HUES6 (cell line): ENCODE data around the gene PCDH12.

Experiments used
- H3K27ac ChIP-seq: 2 replicates; pipeline ENCODE4 v1.7.0; 2013; ENCODE audit warnings: low read depth, mild to moderate bottlenecking, low read length, inconsistent platforms
- H3K27me3 ChIP-seq: 2 replicates; pipeline ENCODE4 v1.6.1; 2013; ENCODE audit warnings: low read length; ENCODE audit not compliant: control insufficient read depth, insufficient read depth
- H3K36me3 ChIP-seq: 2 replicates; pipeline ENCODE4 v1.6.1; 2013; ENCODE audit warnings: low read length; ENCODE audit not compliant: control insufficient read depth, insufficient read depth
- H3K4me1 ChIP-seq: 2 replicates; pipeline ENCODE4 v1.6.1; 2013; ENCODE audit warnings: low read length; ENCODE audit not compliant: control insufficient read depth, insufficient read depth
- H3K4me3 ChIP-seq: 2 replicates; pipeline ENCODE4 v1.5.1; 2013; ENCODE audit warnings: low read depth, low read length
- H3K9ac ChIP-seq: one replicate; pipeline ENCODE4 v1.6.1; 2013; ENCODE audit warnings: mild to moderate bottlenecking, low read length
- H3K9me3 ChIP-seq: 2 replicates; pipeline ENCODE4 v1.6.1; 2013; ENCODE audit warnings: low read depth, low read length; ENCODE audit not compliant: control insufficient read depth, insufficient read depth

The PCDH12 gene

DNA sequence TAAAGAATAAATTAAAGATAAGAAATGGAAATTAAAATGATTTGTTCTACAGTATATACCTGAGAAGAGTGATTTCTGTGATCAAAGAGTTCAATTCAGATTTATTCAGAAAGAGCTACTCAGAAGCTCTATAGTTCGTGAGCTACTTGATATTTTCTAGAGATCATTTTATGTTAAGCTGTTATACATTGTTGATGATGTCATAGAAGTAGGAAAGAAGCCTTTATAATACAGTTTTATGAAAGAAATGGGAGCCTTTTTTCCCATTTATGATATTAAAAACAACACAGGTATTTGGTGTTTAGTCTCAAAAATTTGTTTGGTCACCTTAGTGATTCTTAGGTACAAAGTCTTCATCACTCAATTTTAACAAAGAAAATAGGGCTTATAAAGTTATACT is 31.7 kb upstream of the PCDH12 start:
- Histone ChIP-seq H3K9ac (no peak overlapping the region), H3K4me3 (no peak overlapping the region), H3K27ac (no peak overlapping the region), H3K36me3 (peaks cover 66% of the 10 kb centered on the region), H3K27me3 (no peaks in the 10 kb centered on the region), H3K9me3 (no peaks in the 10 kb centered on the region), H3K4me1 (no peaks in the 10 kb centered on the region)

DNA sequence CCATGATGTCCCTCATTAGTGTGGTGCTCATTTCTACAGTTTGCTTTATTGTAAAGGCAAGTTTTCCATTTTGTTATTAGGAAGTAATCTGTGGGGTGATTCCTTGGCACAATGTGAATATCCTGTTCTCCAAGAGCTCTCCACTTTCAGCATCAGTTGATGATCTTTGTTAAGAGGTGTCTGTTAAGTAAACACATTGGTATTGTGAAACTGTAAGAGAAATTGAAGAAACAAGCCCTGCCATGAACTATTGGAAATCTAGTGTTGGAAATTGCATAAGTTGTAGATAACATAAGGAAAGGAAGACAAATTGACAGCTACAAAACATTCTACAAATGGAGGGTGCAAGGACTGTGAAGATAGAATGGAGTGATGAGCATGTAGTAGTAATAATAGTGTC is 28.1 kb upstream of the PCDH12 start:
- no peaks in the 10 kb centered on the region for H3K4me1 ChIP-seq
- no peaks in the 10 kb centered on the region for H3K9me3 ChIP-seq
- H3K27ac ChIP-seq, result no peak overlapping the region
- H3K36me3 ChIP-seq, result peaks cover 72% of the 10 kb centered on the region
- no peak overlapping the region for H3K9ac ChIP-seq
- H3K4me3 ChIP-seq, result no peak overlapping the region
- no peaks in the 10 kb centered on the region for H3K27me3 ChIP-seq

DNA sequence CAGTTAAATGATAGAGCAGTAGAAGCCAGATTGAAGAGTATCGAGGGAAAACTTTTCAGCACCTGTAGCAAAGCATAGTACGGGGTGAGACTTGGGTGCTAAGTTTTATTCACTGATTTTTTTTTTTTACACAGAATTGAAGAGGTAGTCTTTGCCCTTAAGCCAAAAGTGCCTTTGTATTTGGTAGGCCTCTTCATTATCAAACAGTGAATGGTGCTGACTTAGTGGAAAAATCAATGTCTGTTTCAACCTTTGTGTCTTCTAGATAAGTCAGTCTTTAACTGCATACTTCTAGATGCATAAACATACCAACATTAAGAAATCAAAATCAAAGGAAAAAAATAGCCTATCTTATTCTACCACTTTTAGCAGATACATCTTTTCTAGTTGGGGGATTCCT is 24.6 kb upstream of the PCDH12 start:
- peaks cover 86% of the 10 kb centered on the region for H3K36me3 ChIP-seq
- no peak overlapping the region for H3K4me3 ChIP-seq
- no peaks in the 10 kb centered on the region for H3K9me3 ChIP-seq
- no peaks in the 10 kb centered on the region for H3K27me3 ChIP-seq
- H3K9ac ChIP-seq, result no peak overlapping the region
- H3K27ac ChIP-seq, result no peak overlapping the region
- H3K4me1 ChIP-seq, result no peaks in the 10 kb centered on the region

DNA sequence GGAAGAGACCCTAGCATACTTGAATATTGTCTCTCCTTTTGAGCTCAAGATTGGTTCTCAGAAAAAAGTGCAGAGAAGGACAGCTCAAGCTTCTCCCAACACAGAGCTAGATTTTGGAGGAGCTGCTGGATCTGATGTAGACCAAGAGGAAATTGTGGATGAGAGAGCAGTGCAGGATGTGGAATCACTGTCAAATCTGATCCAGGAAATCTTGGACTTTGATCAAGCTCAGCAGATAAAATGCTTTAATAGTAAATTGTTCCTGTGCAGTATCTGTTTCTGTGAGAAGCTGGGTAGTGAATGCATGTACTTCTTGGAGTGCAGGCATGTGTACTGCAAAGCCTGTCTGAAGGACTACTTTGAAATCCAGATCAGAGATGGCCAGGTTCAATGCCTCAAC is 20.4 kb upstream of the PCDH12 start:
- no peaks in the 10 kb centered on the region for H3K4me1 ChIP-seq
- no peaks in the 10 kb centered on the region for H3K27me3 ChIP-seq
- no peak overlapping the region for H3K9ac ChIP-seq
- H3K27ac ChIP-seq, result no peak overlapping the region
- H3K36me3 ChIP-seq, result peaks cover 79% of the 10 kb centered on the region
- no peak overlapping the region for H3K4me3 ChIP-seq
- H3K9me3 ChIP-seq, result no peaks in the 10 kb centered on the region

DNA sequence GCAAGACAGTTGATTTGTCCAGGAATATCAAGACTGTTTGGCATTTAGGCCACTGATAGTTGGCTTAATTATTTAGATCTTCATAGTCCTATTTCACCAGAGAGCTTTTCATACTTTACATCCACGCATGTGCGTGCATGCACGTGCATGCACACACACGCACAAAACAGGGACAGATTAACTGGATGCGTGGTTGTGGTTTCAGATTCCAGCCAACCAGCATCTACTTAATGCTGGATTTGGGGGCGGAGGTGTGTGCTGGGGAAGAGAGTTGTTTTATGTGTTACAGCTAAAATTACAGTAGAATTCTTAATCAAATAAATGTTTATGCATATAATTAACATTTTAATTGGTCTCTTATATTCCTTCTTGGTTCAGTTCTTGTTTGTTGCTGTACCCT is 18.2 kb upstream of the PCDH12 start:
- Histone ChIP-seq H3K4me1 (no peaks in the 10 kb centered on the region), H3K27me3 (no peaks in the 10 kb centered on the region), H3K9ac (no peak overlapping the region), H3K9me3 (no peaks in the 10 kb centered on the region), H3K4me3 (no peak overlapping the region), H3K27ac (no peak overlapping the region), H3K36me3 (peaks cover 65% of the 10 kb centered on the region)

DNA sequence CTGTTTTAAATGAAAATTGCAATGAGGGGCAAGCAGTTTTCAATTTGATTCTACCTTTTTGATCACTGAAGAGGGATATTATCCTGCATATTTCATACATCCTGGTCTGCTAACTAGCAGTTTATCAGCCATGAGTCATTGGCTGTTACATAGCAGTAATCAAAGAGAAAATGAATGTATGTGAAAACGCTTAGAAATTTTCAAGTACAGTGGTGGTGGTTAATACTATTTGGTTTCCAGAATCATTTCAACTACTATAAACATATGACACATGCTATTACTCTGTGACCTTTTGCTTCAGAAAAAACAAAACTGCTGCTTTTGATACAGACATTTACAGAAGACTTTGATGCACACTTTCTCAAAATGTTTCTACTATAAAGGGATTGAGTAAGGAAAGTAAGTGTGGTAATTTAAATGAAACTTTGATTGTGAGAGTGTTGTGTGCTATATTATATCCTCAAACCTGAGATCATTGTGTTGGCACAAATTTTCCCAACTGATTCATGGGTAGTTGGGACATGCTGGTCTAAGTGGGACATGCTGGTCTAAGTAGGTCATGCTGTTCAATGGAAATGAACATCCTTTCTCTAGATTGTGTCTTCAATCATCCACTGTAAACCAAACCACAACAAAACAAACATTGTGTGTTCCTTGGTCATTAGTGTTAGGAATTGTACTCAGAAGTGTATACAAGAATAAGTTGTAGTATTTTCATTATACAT is 16.0 kb upstream of the PCDH12 start:
- Histone ChIP-seq H3K4me1 (peaks cover 7% of the 10 kb centered on the region), H3K4me3 (no peak overlapping the region), H3K27me3 (no peaks in the 10 kb centered on the region), H3K9ac (no peak overlapping the region), H3K9me3 (no peaks in the 10 kb centered on the region), H3K36me3 (peaks cover 50% of the 10 kb centered on the region), H3K27ac (no peak overlapping the region)

DNA sequence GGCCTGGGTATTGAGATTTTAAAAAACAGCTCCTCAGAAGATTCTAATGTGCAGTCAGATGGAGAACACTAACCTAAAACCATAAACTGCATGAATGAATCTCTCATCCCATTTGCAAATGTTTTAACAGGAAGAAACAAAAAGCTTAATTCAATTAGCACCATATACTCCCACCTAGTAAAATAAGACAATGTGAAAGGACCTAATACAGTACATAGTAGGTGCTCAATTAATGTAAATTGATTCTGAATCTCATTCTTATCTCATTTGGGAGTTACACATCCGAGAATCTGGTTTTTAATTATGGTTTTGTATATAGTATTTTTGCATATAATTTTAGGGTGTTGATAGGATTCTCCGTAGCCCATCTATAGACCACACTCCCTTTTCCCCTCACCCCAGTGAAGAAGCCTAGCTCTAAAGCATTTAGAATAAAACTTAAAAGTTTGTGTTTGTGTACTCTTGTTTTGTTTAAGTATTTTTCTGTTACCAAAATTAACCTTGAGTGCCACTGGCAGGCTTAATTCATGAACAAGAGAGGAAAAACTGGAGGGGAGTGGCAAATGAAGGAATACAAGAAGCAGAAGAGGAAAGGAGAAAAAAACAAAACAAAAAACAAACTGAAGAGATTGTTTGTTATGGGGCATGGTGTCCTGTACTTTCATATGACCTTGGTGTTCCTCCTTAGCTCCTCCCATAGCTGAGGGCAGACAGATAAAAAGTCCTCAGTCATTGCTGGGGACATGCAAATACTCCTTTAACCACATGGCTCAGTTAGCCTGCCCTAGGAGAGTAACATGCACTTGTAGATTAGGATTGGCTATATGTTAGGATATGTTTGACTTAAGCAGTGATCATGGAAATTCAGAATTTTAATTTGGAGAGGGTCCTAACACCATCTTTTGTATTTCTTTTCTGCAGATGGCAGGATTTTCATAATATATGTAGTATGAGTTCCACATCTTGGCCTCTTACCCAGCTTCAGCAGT is 12.1 kb upstream of the PCDH12 start:
- H3K27ac ChIP-seq, result no peak overlapping the region
- peak overlapping the region; percentile 83 for H3K4me3 ChIP-seq
- no peaks in the 10 kb centered on the region for H3K9me3 ChIP-seq
- H3K4me1 ChIP-seq, result peaks cover 12% of the 10 kb centered on the region
- H3K27me3 ChIP-seq, result no peaks in the 10 kb centered on the region
- peak overlapping the region; percentile 82 for H3K9ac ChIP-seq
- H3K36me3 ChIP-seq, result peaks cover 21% of the 10 kb centered on the region

DNA sequence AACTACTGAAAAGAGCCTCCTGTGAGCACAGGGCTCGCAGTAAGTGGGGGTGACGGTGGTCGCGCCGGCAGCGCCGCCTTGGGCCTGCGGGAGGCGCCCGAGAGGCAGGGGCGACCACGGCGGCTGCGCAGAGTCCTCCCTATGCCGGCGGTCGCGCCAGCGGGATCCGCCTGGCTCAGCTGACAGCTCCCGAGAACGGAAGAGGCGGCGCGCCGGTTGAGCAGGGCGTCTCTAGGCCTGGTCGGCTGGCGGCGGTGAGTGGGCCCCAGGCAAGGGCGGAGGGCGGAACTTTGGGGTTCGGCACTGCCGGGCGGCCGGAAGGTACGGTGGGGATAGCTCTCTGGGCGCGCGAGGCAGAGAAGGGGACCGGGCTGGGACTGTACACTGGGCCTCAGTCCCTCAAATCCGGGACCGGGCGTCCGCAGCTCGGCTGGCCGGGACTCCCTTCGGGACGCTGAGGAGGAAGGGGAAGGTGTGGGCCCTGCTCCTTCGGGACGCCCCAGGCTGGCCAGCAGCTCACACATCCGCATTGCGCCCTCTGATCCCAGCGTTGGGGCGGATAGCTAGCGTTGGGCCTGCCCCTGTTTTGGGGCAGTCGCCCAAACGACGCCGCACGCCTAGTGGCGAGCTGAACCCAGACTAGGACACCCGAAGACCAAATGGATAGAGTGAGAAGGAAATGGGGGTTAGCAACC is 11.1 kb upstream of the PCDH12 start, which contains the start of gene RNF14:
Gene RNF14 (plus strand): TSS at position 192 of the 695 bp plus-strand sequence. CDS start 4,484 bp downstream, outside the sequence.
- H3K9ac ChIP-seq, result peak within 1 kb of the TSS; percentile 82
- peaks cover 11% of the 10 kb centered on the region for H3K36me3 ChIP-seq
- H3K4me1 ChIP-seq, result peaks cover 12% of the 10 kb centered on the region
- H3K9me3 ChIP-seq, result no peaks in the 10 kb centered on the region
- H3K27ac ChIP-seq, result peak within 1 kb of the TSS; percentile 50; the same call in 1 of the 2 replicates
- peak within 1 kb of the TSS; percentile 83 for H3K4me3 ChIP-seq
- no peaks in the 10 kb centered on the region for H3K27me3 ChIP-seq

DNA sequence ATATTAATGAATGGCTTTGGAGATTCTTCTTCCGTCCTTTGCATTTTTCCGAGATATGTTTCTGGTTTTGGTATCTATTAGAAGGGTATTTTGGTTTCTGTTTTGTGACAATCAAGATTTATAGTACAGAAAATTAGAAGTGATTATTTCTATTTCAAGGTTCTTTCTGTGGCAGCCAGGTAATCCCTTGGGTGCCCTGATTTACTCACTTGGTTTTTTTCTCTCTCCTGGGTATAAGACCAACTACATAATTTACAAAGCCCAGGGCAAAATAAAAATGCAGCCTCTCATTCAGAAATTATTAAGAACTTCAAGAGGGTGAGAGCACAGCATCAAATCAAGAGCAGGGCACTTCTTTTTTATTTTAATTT is 8.9 kb upstream of the PCDH12 start:
- Histone ChIP-seq H3K36me3 (no peaks in the 10 kb centered on the region), H3K27me3 (no peaks in the 10 kb centered on the region), H3K9ac (no peak overlapping the region), H3K4me1 (peaks cover 12% of the 10 kb centered on the region), H3K9me3 (no peaks in the 10 kb centered on the region), H3K27ac (no peak overlapping the region), H3K4me3 (no peak overlapping the region)

DNA sequence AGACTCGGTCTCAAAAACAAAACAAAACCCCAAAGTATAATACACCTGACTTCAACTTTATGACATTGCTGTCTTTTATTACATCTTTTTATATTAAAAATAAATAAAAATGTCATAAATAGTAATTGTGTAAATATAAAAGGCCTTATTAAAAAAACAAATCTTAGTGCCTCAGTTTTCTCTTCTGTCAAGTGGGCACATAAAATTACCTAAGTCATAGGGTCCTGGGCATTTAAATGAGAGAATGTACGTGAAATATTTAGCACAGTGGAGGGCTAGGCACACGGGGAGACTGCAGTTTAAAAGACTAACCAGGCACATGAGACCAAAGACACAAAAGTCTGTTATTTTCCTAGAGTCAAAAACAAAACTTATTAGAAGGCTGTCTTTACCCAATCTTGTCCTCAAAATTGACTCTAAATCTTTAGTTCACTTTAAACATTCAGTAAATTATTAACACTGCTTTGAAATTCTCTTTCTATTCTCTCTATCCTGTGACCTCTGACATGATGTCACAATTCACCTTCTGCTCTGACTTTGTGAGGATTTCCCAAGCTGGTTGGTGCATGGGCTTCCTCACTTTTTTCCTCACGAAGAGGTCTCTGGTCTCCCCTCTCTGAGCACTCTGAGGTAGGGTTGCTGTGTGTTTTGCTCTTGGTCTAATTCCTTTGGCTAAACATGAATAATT is 8.4 kb upstream of the PCDH12 start:
- Histone ChIP-seq H3K27ac (no peak overlapping the region), H3K36me3 (no peaks in the 10 kb centered on the region), H3K4me3 (no peak overlapping the region), H3K9me3 (no peaks in the 10 kb centered on the region), H3K27me3 (no peaks in the 10 kb centered on the region), H3K4me1 (peaks cover 12% of the 10 kb centered on the region), H3K9ac (no peak overlapping the region)
